BJ (cell line): ENCODE results near the gene MPRIP. TPM values are rescaled to one million over a fixed set of nuclear protein-coding genes. Genes with fewer than 3 reads are reported as not detected.

ENCODE experiments used
- CTCF ChIA-PET: fragments of 350-600 bp; formaldehyde crosslinking; extraction: SDS; loops from one replicate; lab custom pipeline; 2021; ENCODE audit warnings: antibody characterized with exemption, inconsistent platforms; lab: Yijun Ruan, JAX
- POLR2A ChIA-PET: fragments of 300-600 bp; sonication (Branson Sonifier 250); formaldehyde crosslinking; extraction: SDS; loops from one replicate; lab custom pipeline; 2021; ENCODE audit warnings: antibody characterized with exemption; lab: Charles Lee
- DNase-seq: peaks from one replicate; pipeline ENCODE4 v3.0.0-alpha.2; 2011; ENCODE audit warnings: low read depth
- H3K27me3 ChIP-seq: 2 replicates; pipeline ENCODE4 v1.6.0; 2011; ENCODE audit warnings: low read length; ENCODE audit not compliant: control insufficient read depth, insufficient read depth
- H3K36me3 ChIP-seq: 2 replicates; pipeline ENCODE4 v1.5.1; 2011; ENCODE audit warnings: low read length; ENCODE audit not compliant: control insufficient read depth, insufficient read depth
- H3K4me3 ChIP-seq: 2 replicates; pipeline ENCODE4 v1.5.1; 2011; ENCODE audit warnings: low read depth, mild to moderate bottlenecking, control low read depth, low read length
- polyA plus RNA-seq: library from polyadenylated mRNA; depleted of rRNA; stranded (reverse); fragments of >200 nt; gene quantifications from 2 replicates; pipeline ENCODE4 v1.2.3, GENCODE V29; 2011
- TF ChIP-seq, protein P1 (sequence below): IDR thresholded peaks from 2 replicates; pipeline ENCODE4 v1.5.1; 2011; ENCODE audit warnings: low read depth, mild to moderate bottlenecking, control low read depth, inconsistent platforms, low read length, moderate library complexity; ENCODE audit not compliant: insufficient read depth

MPRIP gene
- polyA plus RNA-seq, 1 experiment = 149 TPM

- CTCF ChIA-PET = no interaction called here
- TF ChIP-seq, protein P1, sequence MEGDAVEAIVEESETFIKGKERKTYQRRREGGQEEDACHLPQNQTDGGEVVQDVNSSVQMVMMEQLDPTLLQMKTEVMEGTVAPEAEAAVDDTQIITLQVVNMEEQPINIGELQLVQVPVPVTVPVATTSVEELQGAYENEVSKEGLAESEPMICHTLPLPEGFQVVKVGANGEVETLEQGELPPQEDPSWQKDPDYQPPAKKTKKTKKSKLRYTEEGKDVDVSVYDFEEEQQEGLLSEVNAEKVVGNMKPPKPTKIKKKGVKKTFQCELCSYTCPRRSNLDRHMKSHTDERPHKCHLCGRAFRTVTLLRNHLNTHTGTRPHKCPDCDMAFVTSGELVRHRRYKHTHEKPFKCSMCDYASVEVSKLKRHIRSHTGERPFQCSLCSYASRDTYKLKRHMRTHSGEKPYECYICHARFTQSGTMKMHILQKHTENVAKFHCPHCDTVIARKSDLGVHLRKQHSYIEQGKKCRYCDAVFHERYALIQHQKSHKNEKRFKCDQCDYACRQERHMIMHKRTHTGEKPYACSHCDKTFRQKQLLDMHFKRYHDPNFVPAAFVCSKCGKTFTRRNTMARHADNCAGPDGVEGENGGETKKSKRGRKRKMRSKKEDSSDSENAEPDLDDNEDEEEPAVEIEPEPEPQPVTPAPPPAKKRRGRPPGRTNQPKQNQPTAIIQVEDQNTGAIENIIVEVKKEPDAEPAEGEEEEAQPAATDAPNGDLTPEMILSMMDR = no peak
- no peaks in the 10 kb centered on the region for H3K27me3 ChIP-seq
- H3K36me3 ChIP-seq = no peaks in the 10 kb centered on the region
- POLR2A ChIA-PET = no interaction called here
- DNase-seq = no peak
- H3K4me3 ChIP-seq = no peak overlapping the region
Observed at GRCh38 chr17:17019430-17019762, 22.9 kb upstream of the MPRIP start.

GRCh38 chr17:17019891-17020456, 22.3 kb upstream of the MPRIP start:
- no peak for DNase-seq
- no peaks in the 10 kb centered on the region for H3K36me3 ChIP-seq
- ChIA-PET CTCF (no interaction called here), POLR2A (no interaction called here)
- no peak overlapping the region for H3K4me3 ChIP-seq
- TF ChIP-seq, protein P1 = no peak
- H3K27me3 ChIP-seq = no peaks in the 10 kb centered on the region

DNA sequence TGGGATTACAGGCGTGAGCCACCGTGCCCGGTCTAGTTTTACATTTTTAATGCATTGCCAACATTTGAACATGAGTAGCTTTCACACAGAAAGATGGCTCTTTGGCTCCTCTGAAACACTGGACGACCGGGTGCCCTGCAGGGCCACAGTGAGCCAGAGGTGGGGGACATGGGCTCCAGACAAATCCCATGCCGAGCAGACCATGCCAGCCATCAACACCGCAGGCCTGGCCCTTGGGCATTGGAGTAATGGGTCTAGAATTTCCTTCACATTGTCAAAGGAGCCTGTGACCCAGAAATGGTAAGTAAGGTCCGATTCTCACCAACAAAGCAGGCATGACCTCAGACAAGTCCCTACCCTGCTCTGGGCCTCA, 21.4 kb upstream of the MPRIP start:
- no peak overlapping the region for H3K4me3 ChIP-seq
- DNase-seq = no peak
- H3K36me3 ChIP-seq = no peaks in the 10 kb centered on the region
- no peaks in the 10 kb centered on the region for H3K27me3 ChIP-seq
- TF ChIP-seq, protein P1 = no peak
- POLR2A ChIA-PET = interaction anchor here (0.6 kb wide), 1 partner anchor 24 kb away, joined by 3 read pairs; no protein-coding TSS in a partner anchor
- CTCF ChIA-PET = no interaction called here

- Histone ChIP-seq H3K36me3 (no peaks in the 10 kb centered on the region), H3K4me3 (no peak overlapping the region), H3K27me3 (no peaks in the 10 kb centered on the region)
- CTCF ChIA-PET = interaction anchor here (0.6 to 1.4 kb wide), 3 partner anchors 23 to 437 kb away, joined by 3 to 4 read pairs (median 3); no protein-coding TSS in a partner anchor
- TF ChIP-seq, protein P1 = no peak
- DNase-seq = no peak
- POLR2A ChIA-PET = interaction anchor here (0.6 kb wide), 2 partner anchors 24 to 30 kb away, joined by 3 to 4 read pairs; no protein-coding TSS in a partner anchor
Observed at GRCh38 chr17:17021194-17021863, 20.9 kb upstream of the MPRIP start.

- Histone ChIP-seq H3K27me3 (no peaks in the 10 kb centered on the region), H3K4me3 (no peak overlapping the region), H3K36me3 (no peaks in the 10 kb centered on the region)
- ChIA-PET POLR2A (interaction anchor here (0.6 kb wide), 1 partner anchor 29 kb away, joined by 4 read pairs; no protein-coding TSS in a partner anchor), CTCF (interaction anchor here (0.6 to 1.4 kb wide), 3 partner anchors 22 to 438 kb away, joined by 3 to 4 read pairs (median 3); no protein-coding TSS in a partner anchor)
- TF ChIP-seq, protein P1 = no peak
- no peak for DNase-seq
Observed at GRCh38 chr17:17022011-17022410, 20.2 kb upstream of the MPRIP start.
